GM10266 (cell line): ENCODE data around the gene ODAD4.

Source experiments
- DNase-seq: peaks from one replicate; pipeline ENCODE4 v3.0.0; 2012; ENCODE audit errors: extremely low spot score
- TF ChIP-seq, protein P1 (sequence below): IDR thresholded peaks from 2 replicates; pipeline ENCODE4 v1.5.1; 2012; ENCODE audit warnings: mild to moderate bottlenecking, low read depth; ENCODE audit not compliant: control insufficient read depth, insufficient read depth; ENCODE audit errors: missing control alignments

ODAD4 gene

DNA sequence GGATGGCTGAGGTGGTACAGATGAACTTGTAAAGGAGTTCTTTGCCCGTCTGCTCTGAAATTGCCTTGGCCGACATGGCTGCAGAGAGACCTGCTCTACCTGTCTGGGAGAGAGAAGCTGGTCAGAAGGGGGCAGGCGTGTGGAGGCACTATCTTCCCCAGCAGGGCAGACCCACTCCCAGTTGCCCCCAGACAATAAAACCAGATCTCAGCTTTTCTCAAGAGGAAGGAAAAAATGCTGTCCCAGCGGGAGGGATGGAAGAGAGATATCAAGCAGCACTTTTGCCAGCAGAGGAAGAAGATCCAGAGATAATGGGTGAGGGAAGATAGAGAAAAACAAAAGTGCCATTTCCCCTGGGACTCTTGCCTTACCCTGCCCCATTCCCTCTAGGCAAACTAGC lies 16.6 kb upstream of the ODAD4 start:
- TF ChIP-seq, protein P1, sequence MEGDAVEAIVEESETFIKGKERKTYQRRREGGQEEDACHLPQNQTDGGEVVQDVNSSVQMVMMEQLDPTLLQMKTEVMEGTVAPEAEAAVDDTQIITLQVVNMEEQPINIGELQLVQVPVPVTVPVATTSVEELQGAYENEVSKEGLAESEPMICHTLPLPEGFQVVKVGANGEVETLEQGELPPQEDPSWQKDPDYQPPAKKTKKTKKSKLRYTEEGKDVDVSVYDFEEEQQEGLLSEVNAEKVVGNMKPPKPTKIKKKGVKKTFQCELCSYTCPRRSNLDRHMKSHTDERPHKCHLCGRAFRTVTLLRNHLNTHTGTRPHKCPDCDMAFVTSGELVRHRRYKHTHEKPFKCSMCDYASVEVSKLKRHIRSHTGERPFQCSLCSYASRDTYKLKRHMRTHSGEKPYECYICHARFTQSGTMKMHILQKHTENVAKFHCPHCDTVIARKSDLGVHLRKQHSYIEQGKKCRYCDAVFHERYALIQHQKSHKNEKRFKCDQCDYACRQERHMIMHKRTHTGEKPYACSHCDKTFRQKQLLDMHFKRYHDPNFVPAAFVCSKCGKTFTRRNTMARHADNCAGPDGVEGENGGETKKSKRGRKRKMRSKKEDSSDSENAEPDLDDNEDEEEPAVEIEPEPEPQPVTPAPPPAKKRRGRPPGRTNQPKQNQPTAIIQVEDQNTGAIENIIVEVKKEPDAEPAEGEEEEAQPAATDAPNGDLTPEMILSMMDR: no peak
- DNase-seq: no peak

DNA sequence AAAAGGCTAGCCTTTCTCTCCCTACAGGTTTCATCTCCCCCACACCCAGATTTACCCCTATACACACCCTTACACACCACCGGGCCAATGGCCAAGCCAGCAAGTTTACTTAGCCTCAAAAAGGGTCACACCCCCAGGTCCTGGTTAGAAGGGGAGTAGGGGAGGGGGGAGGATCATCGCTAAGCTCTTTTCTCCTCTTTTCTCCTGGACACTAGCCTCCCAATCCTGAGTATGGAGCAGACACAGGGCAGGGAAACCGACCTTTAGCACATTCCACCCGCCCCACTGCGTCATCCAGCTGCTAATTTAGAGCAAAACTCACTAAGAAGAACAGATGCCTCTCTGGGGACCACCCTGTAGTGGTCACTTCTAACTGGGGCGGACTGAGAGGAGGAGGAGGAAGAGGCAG lies 16.1 kb upstream of the ODAD4 start:
- TF ChIP-seq, protein P1: no peak
- no peak for DNase-seq

DNA sequence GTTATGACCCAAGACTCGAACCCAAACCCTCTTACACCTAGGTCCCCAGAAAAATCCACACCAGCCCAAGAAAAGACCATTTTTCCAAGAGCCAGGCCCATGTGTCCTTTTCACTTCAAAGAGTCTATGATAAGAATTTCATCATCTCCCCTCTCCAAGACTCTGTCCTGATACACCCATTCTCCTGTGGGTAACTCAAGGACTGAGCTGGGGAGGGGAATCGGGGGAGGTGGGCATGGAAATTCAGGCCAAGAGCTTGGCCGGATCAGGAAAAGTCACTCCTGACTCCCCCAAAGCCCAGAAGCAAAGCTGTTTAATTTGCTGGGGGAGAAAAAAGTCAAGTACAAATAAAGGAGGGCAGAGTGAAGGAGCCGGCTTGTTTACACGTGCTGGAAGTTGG lies 15.4 kb upstream of the ODAD4 start:
- DNase-seq: no peak
- TF ChIP-seq, protein P1: no peak

DNA sequence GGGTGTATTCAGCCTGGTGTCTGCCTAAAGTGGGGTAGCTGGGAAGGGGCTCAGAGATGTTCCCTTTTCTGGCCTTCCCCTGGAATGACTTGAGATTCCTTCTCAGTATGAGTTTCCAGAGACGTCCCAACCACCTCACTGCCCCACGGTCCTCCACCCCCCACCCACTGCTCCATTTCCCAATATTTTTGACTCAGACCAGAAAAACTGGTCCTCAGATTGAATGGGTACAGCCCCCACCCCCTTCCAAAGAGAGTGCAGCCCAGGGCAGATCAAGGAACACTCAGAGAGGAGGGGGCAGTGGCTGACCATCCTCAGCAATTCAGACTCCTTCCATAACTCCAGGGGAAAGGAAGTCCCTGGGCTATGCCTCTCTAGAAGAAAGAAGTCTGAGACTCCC lies 14.9 kb upstream of the ODAD4 start:
- no peak for DNase-seq
- TF ChIP-seq, protein P1: no peak

DNA sequence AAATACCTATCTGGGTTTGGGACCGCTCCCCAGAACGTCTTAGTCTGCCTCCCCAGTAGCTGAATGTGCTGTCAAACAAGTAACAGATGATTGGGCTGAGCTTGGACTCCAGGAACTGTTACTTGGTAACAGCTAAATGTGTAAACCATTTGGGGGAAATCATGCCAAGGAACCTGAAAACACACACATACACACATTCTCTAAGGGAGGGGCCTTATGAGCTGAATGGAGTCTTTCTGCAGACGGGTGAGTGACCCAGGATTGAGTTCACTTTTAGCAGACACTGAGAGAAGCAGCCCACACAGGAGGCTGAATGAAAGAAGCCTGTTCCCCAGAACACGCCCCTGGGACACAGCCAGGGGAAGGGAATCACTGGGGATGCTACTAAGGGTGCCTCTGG lies 13.2 kb upstream of the ODAD4 start:
- TF ChIP-seq, protein P1: no peak
- no peak for DNase-seq

DNA sequence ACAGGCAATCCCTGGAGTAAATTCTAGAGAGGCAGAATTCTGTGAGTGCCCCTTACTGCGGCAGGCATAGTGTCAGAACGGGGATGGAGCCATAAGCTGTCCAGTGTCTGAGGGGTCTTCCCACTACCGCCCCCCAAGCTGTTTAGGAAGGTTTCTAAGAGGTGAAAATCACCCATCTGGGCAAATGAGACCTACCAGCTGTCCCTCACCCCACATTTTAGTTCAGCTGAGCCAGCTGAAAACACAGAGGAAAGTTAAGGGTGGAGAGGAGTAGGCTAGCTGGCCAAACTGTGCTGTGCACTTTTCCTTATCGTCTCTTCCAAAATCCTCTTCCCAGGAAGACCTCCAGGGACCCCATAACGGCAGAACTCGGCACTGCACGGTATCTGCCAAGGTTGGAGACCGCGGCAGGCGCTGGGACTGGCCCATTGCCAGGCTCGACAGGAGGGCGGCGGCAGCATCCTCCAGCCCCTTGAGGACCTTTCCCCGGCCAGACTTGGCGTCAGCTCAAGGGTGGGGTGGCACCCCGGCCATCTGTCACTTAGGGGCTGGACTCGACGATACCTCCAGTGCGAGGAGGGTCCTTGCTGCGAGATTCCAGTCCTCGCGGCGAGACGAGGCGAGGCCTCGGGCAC lies 12.6 kb upstream of the ODAD4 start:
- TF ChIP-seq, protein P1: no peak
- peak; percentile 40 for DNase-seq

DNA sequence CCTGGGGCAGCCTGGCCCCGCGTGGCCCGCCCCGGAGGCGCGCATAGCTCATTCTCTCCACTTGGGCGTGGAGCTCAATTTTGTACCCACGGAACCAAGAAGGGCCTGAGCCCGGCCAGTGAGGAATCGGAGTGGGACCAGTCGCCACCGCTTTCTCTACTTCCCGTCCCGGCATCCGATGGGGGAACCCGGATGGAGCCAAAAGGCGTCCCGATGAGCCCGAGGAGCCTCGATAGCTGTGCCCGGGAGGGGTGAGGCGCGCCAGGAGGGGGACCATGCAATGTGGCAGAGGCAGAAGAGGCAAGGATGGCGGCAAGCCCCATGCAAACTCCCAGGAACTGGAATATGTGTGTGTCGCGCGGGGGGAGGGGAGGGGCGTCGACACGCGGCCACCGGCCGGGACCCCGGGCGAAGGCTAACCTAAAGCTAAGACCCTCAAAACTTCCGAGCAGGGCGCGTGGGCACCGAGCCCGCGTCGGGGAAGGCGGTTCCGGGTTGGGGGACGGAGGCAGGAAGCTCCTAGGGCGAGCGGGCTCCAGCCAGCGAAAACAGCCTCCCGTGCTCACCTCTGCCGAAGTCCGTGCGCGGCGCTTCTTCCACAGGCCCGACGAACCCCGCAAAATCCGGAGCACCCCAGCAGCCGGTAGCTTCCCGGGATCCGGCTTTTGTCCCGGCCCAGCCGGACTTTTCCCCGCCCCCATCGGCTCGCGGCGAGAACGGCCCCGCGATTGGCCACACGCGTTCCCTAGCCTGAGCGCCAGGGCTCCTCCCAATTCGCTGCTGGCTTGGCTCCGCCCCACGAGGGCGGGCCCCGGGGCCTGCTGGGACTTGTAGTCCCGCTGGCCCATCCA lies 11.9 kb upstream of the ODAD4 start, which contains the start of gene ACLY:
ACLY (minus strand) TSS at position 638 of the 851 bp plus-strand sequence. CDS start 5,078 bp downstream, outside the sequence.
- DNase-seq: peak; percentile 99
- TF ChIP-seq, protein P1: peak; percentile 5
